ENCODE measurements around the gene WIPF1.

The WIPF1 gene

GRCh38 chr2:174527101-174527721 is 70.4 kb downstream of the WIPF1 start:
- Mint-ChIP-seq H3K4me3 (no peak overlapping the region), H3K4me1 (ENCODE audit: low read depth in 2 of 2) (no peaks in the 10 kb centered on the region), H3K9me3 (no peaks in the 10 kb centered on the region), H3K27ac (no peak overlapping the region), H3K36me3 (ENCODE audit: insufficient read depth) (peaks cover 4% of the 10 kb centered on the region), H3K27me3 (peaks cover 0 to 9% of the 10 kb centered on the region in 2 donors)
- DNase-seq = no peak
- ATAC-seq (replicated peaks) = no peak

- Mint-ChIP-seq H3K4me3 (no peak overlapping the region), H3K36me3 (ENCODE audit: insufficient read depth) (peaks cover 4% of the 10 kb centered on the region), H3K27me3 (peaks cover 0 to 9% of the 10 kb centered on the region in 2 donors), H3K9me3 (no peaks in the 10 kb centered on the region), H3K27ac (no peak overlapping the region), H3K4me1 (ENCODE audit: low read depth in 2 of 2) (peaks cover 0 to 1% of the 10 kb centered on the region in 2 donors)
- ATAC-seq (replicated peaks) (no peak), DNase-seq (no peak)
Measured at GRCh38 chr2:174524527-174524926, 73.1 kb downstream of the WIPF1 start.

GRCh38 chr2:174522553-174522952 is 75.1 kb downstream of the WIPF1 start:
- no peak for ATAC-seq (replicated peaks)
- H3K36me3 Mint-ChIP-seq (ENCODE audit: insufficient read depth) = no peaks in the 10 kb centered on the region
- no peak for DNase-seq
- H3K4me1 Mint-ChIP-seq (ENCODE audit: low read depth in 2 of 2) = peaks cover 2 to 3% of the 10 kb centered on the region in 2 donors
- no peaks in the 10 kb centered on the region for H3K9me3 Mint-ChIP-seq
- H3K4me3 Mint-ChIP-seq = no peak overlapping the region
- H3K27me3 Mint-ChIP-seq = peaks cover 0 to 7% of the 10 kb centered on the region in 2 donors
- H3K27ac Mint-ChIP-seq = no peak overlapping the region

GRCh38 chr2:174518395-174518794 is 79.2 kb downstream of the WIPF1 start:
- Mint-ChIP-seq H3K36me3 (ENCODE audit: insufficient read depth) (no peaks in the 10 kb centered on the region), H3K9me3 (no peaks in the 10 kb centered on the region), H3K4me3 (no peak overlapping the region), H3K27ac (no peak overlapping the region), H3K4me1 (ENCODE audit: low read depth in 2 of 2) (peaks cover 3 to 5% of the 10 kb centered on the region in 2 donors), H3K27me3 (no peaks in the 10 kb centered on the region)
- DNase-seq = no peak
- no peak for ATAC-seq (replicated peaks)

- DNase-seq (no peak), ATAC-seq (replicated peaks) (no peak)
- Mint-ChIP-seq H3K4me3 (no peak overlapping the region), H3K27me3 (no peaks in the 10 kb centered on the region), H3K9me3 (no peaks in the 10 kb centered on the region), H3K36me3 (ENCODE audit: insufficient read depth) (no peaks in the 10 kb centered on the region), H3K27ac (no peak overlapping the region), H3K4me1 (ENCODE audit: low read depth in 2 of 2) (peaks cover 3 to 10% of the 10 kb centered on the region in 2 donors)
Measured at GRCh38 chr2:174516501-174517378, 80.9 kb downstream of the WIPF1 start.

- Mint-ChIP-seq H3K27ac (peak overlapping the region in 1 of 2 donors; percentile 10), H3K27me3 (no peaks in the 10 kb centered on the region), H3K4me1 (ENCODE audit: low read depth in 2 of 2) (peaks cover 0 to 6% of the 10 kb centered on the region in 2 donors), H3K36me3 (ENCODE audit: insufficient read depth) (no peaks in the 10 kb centered on the region), H3K9me3 (peaks cover 2 to 8% of the 10 kb centered on the region in 2 donors), H3K4me3 (peak overlapping the region in 1 of 2 donors; percentile 29)
- no peak for DNase-seq
- ATAC-seq (replicated peaks) = no peak
Measured at GRCh38 chr2:174512345-174512744, 85.3 kb downstream of the WIPF1 start.

GRCh38 chr2:174511580-174512260 is 85.9 kb downstream of the WIPF1 start:
- ATAC-seq (replicated peaks) (no peak), DNase-seq (no peak)
- Mint-ChIP-seq H3K27ac (peak overlapping the region in 1 of 2 donors; percentile 10), H3K9me3 (peaks cover 2 to 8% of the 10 kb centered on the region in 2 donors), H3K4me1 (ENCODE audit: low read depth in 2 of 2) (peaks cover 2 to 5% of the 10 kb centered on the region in 2 donors), H3K4me3 (no peak overlapping the region), H3K27me3 (no peaks in the 10 kb centered on the region), H3K36me3 (ENCODE audit: insufficient read depth) (no peaks in the 10 kb centered on the region)

GRCh38 chr2:174510583-174511189 is 86.9 kb downstream of the WIPF1 start:
- H3K4me3 Mint-ChIP-seq = no peak overlapping the region
- peaks cover 2 to 8% of the 10 kb centered on the region in 2 donors for H3K9me3 Mint-ChIP-seq
- no peaks in the 10 kb centered on the region for H3K36me3 Mint-ChIP-seq (ENCODE audit: insufficient read depth)
- ATAC-seq (replicated peaks) (no peak), DNase-seq (no peak)
- H3K27ac Mint-ChIP-seq = no peak overlapping the region
- H3K27me3 Mint-ChIP-seq = no peaks in the 10 kb centered on the region
- peaks cover 2 to 5% of the 10 kb centered on the region in 2 donors for H3K4me1 Mint-ChIP-seq (ENCODE audit: low read depth in 2 of 2)

All from effector memory CD8-positive, alpha-beta T cell (primary cell).